ENCODE measurements around the gene CDK15.
A peak's percentile ranks its signal among the peaks of the same experiment; 100 is the strongest.
"Not testable (repeated sequence)": the region's sequence is repeated elsewhere in the genome, so short reads cannot be mapped to it uniquely, and the experiment has no call there.

Gene CDK15

DNA sequence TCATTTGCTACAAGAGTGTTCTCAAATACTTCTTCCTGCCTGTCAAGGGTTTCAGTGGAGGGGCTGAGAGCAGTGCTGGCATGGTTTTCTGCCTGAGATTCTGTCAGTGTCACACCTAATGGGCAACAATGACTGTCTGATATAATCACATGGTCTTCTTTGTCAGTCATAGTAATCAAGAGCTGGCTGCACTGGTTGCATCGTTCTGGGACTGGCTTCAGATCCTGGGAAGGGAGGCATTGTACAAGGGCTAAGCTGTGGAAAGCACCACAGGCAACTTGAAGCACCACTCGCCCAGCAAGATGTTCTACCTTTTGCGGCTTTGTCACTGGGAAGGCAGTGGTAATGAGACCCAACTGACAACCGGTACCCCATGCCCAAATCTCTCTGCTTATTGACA is 45.2 kb upstream of the CDK15 start:
- Histone ChIP-seq H3K4me2 (ENCODE audit: low read depth, low read length) (peak overlapping the region; percentile 72), H3K27me3 (replicated peaks; ENCODE audit: insufficient read depth, low read length) (no peaks in the 10 kb centered on the region), H3K9me3 (replicated peaks; ENCODE audit: insufficient read depth, low read length) (no peaks in the 10 kb centered on the region), H4K20me1 (ENCODE audit: insufficient read depth, low read length) (no peaks in the 10 kb centered on the region), H3K9me2 (replicated peaks; ENCODE audit: insufficient read depth, low read length) (no peaks in the 10 kb centered on the region), H3K9ac (ENCODE audit: low read length) (no peak overlapping the region; the same call in 1 of the 2 replicates), H3K79me2 (ENCODE audit: low read length) (peaks cover 14% of the 10 kb centered on the region), H3K36me3 (replicated peaks; ENCODE audit: insufficient read depth, low read length) (no peaks in the 10 kb centered on the region), H3K27ac (ENCODE audit: low read length) (peak overlapping the region; percentile 84; the same call in 1 of the 2 replicates), H3F3A (ENCODE audit: insufficient read depth, low read length) (peaks cover 42% of the 10 kb centered on the region), H3K4me3 (ENCODE audit: low read length) (no peak overlapping the region), H3K4me1 (ENCODE audit: low read length) (peaks cover 44% of the 10 kb centered on the region), H2AFZ (ENCODE audit: low read length) (peak overlapping the region; percentile 18)
- TF ChIP-seq, protein P1, sequence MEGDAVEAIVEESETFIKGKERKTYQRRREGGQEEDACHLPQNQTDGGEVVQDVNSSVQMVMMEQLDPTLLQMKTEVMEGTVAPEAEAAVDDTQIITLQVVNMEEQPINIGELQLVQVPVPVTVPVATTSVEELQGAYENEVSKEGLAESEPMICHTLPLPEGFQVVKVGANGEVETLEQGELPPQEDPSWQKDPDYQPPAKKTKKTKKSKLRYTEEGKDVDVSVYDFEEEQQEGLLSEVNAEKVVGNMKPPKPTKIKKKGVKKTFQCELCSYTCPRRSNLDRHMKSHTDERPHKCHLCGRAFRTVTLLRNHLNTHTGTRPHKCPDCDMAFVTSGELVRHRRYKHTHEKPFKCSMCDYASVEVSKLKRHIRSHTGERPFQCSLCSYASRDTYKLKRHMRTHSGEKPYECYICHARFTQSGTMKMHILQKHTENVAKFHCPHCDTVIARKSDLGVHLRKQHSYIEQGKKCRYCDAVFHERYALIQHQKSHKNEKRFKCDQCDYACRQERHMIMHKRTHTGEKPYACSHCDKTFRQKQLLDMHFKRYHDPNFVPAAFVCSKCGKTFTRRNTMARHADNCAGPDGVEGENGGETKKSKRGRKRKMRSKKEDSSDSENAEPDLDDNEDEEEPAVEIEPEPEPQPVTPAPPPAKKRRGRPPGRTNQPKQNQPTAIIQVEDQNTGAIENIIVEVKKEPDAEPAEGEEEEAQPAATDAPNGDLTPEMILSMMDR (IDR thresholded peaks at IDR 0.05; ENCODE audit: low read length): no peak
- TF ChIP-seq EZH2phosphoT487 (IDR thresholded peaks at IDR 0.05; ENCODE audit: low read length) (no peak), EZH2 (optimal IDR thresholded peaks at IDR 0.05; ENCODE audit: low read depth, low read length) (no peak)
- no peak for DNase-seq

DNA sequence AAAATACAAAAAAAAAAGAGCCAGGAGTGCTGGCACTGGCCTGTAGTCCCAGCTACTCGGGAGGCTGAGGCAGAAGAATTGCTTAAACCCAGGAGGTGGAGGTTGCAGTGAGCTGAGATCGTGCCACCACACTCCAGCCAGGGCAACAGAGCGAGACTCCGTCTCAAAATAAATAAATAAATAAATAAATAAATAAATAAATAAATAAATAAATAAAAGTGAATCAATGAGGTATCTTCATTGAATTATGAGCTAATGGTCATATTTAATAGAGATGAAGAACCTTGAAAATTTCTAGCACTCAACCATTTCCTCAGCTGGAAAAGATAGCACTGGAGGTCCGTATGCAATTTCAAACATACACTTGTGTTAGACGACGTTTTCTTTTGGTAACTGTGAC is 41.9 kb upstream of the CDK15 start:
- DNase-seq; H3K9me2 ChIP-seq (replicated peaks; ENCODE audit: insufficient read depth, low read length); H3K79me2 ChIP-seq (ENCODE audit: low read length); H3K36me3 ChIP-seq (replicated peaks; ENCODE audit: insufficient read depth, low read length); H3K9me3 ChIP-seq (replicated peaks; ENCODE audit: insufficient read depth, low read length); H2AFZ ChIP-seq (ENCODE audit: low read length); H3K4me2 ChIP-seq (ENCODE audit: low read depth, low read length); H4K20me1 ChIP-seq (ENCODE audit: insufficient read depth, low read length); H3K9ac ChIP-seq (ENCODE audit: low read length); H3K27me3 ChIP-seq (replicated peaks; ENCODE audit: insufficient read depth, low read length); H3K27ac ChIP-seq (ENCODE audit: low read length); H3K4me3 ChIP-seq (ENCODE audit: low read length): not testable (repeated sequence)
- peaks cover 24% of the 10 kb centered on the region for H3F3A ChIP-seq (ENCODE audit: insufficient read depth, low read length)
- H3K4me1 ChIP-seq (ENCODE audit: low read length): peaks cover 22% of the 10 kb centered on the region

DNA sequence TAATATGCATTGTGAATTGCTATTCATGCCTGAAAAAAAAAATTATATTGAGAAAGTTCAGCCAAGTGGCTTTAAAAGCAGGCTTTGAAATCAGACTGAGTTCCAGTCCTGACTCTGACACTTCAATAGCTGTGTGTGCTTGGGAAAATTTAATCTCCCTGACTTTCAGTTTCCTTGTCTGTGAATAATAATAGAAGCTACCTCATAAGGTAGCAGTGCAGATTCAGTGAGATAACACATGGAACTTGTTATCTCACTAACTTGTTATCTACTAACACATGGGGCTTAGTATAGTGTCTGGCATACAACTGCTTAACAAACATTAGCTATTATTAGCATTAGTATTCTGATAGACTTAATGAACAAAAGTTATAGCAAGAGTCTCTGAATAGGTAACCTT is 40.5 kb upstream of the CDK15 start:
- H3K36me3 ChIP-seq (replicated peaks; ENCODE audit: insufficient read depth, low read length): no peaks in the 10 kb centered on the region
- peaks cover 7% of the 10 kb centered on the region; the same call in 1 of the 2 replicates for H3K79me2 ChIP-seq (ENCODE audit: low read length)
- H3K27ac ChIP-seq (ENCODE audit: low read length): no peak overlapping the region
- H3K9me3 ChIP-seq (replicated peaks; ENCODE audit: insufficient read depth, low read length): no peaks in the 10 kb centered on the region
- H3F3A ChIP-seq (ENCODE audit: insufficient read depth, low read length): peaks cover 10% of the 10 kb centered on the region
- no peaks in the 10 kb centered on the region for H4K20me1 ChIP-seq (ENCODE audit: insufficient read depth, low read length)
- no peak overlapping the region for H3K9ac ChIP-seq (ENCODE audit: low read length)
- H2AFZ ChIP-seq (ENCODE audit: low read length): no peak overlapping the region
- H3K27me3 ChIP-seq (replicated peaks; ENCODE audit: insufficient read depth, low read length): no peaks in the 10 kb centered on the region
- H3K4me1 ChIP-seq (ENCODE audit: low read length): peaks cover 14% of the 10 kb centered on the region
- H3K4me2 ChIP-seq (ENCODE audit: low read depth, low read length): no peak overlapping the region
- DNase-seq: no peak
- H3K4me3 ChIP-seq (ENCODE audit: low read length): no peak overlapping the region
- no peaks in the 10 kb centered on the region for H3K9me2 ChIP-seq (replicated peaks; ENCODE audit: insufficient read depth, low read length)
- TF ChIP-seq EZH2phosphoT487 (IDR thresholded peaks at IDR 0.05; ENCODE audit: low read length) (no peak), EZH2 (optimal IDR thresholded peaks at IDR 0.05; ENCODE audit: low read depth, low read length) (no peak)
- TF ChIP-seq, protein P1 (IDR thresholded peaks at IDR 0.05; ENCODE audit: low read length): no peak

DNA sequence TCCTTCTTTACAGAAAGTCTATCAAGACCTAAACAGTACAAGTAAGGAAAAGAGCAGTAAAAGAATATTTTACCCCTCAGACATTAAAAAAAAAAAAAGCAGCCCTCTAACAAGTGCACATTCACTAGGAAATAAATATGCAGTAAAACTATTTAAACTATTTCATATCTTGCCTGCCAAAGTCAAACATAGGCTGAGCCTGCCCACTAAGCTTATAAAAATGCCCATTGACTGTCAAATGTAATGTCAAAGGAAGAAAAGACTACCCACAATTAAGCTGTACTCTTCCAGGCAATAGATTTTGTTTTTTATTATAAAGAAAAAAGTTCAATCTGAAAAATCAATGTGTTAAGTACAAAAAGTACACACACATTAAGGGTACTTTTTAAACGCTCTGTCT is 37.4 kb upstream of the CDK15 start:
- H3K79me2 ChIP-seq (ENCODE audit: low read length): peaks cover 8% of the 10 kb centered on the region
- no peak overlapping the region for H3K4me3 ChIP-seq (ENCODE audit: low read length)

More for the DNA sequence above, 37.4 kb upstream of the CDK15 start:
- Histone ChIP-seq H2AFZ (ENCODE audit: low read length) (no peak overlapping the region), H3K4me2 (ENCODE audit: low read depth, low read length) (no peak overlapping the region), H3K9ac (ENCODE audit: low read length) (no peak overlapping the region), H3K27ac (ENCODE audit: low read length) (no peak overlapping the region), H3K27me3 (replicated peaks; ENCODE audit: insufficient read depth, low read length) (no peaks in the 10 kb centered on the region), H3K9me3 (replicated peaks; ENCODE audit: insufficient read depth, low read length) (no peaks in the 10 kb centered on the region), H3F3A (ENCODE audit: insufficient read depth, low read length) (no peaks in the 10 kb centered on the region), H4K20me1 (ENCODE audit: insufficient read depth, low read length) (no peaks in the 10 kb centered on the region), H3K9me2 (replicated peaks; ENCODE audit: insufficient read depth, low read length) (no peaks in the 10 kb centered on the region), H3K4me1 (ENCODE audit: low read length) (no peaks in the 10 kb centered on the region), H3K36me3 (replicated peaks; ENCODE audit: insufficient read depth, low read length) (no peaks in the 10 kb centered on the region)
- TF ChIP-seq EZH2phosphoT487 (IDR thresholded peaks at IDR 0.05; ENCODE audit: low read length) (no peak), EZH2 (optimal IDR thresholded peaks at IDR 0.05; ENCODE audit: low read depth, low read length) (no peak)
- TF ChIP-seq, protein P1 (IDR thresholded peaks at IDR 0.05; ENCODE audit: low read length): no peak
- no peak for DNase-seq

Measured in MM.1S (cell line).